OCI-LY7 (cell line): ENCODE measurements around the gene NCF4. TPM values are rescaled to one million over a fixed set of nuclear protein-coding genes. Genes with fewer than 3 reads are reported as not detected.
A peak's percentile ranks its signal among the peaks of the same experiment; 100 is the strongest.

ENCODE experiments used
- BruUV-seq: library from RNA; stranded (reverse); fragments of 400-500 nt; replicated peaks from 2 replicates; lab custom pipeline; 2021; lab: Mats Ljungman, UMichigan
- CTCF ChIA-PET: fragments of 300-600 bp; sonication (Branson Sonifier 250); formaldehyde crosslinking; loops from one replicate; lab custom pipeline; 2022; ENCODE audit warnings: antibody characterized with exemption; ENCODE audit not compliant: unreplicated experiment; lab: Charles Lee
- POLR2A ChIA-PET: fragments of 300-600 bp; sonication (Branson Sonifier 250); formaldehyde crosslinking; loops from one replicate; lab custom pipeline; 2022; ENCODE audit warnings: antibody characterized with exemption; lab: Charles Lee
- DNase-seq: peaks from one replicate; pipeline ENCODE4 v3.0.0-alpha.2; 2015; ENCODE audit warnings: low spot score
- H2AFZ ChIP-seq: fragments of 200-600 bp; sonication (generic), shearing (Covaris generic); 2 replicates; pipeline ENCODE4 v1.6.1; 2014; ENCODE audit warnings: mild to moderate bottlenecking, antibody characterized with exemption, low read length, moderate library complexity
- H3K27ac ChIP-seq: fragments of 200-600 bp; sonication (generic); 2 replicates; pipeline ENCODE4 v1.5.1; 2014; ENCODE audit warnings: mixed run types, low read depth, mild to moderate bottlenecking, moderate library complexity, low read length, inconsistent platforms; ENCODE audit not compliant: poor library complexity, severe bottlenecking
- H3K36me3 ChIP-seq: fragments of 200-600 bp; sonication (generic); 2 replicates; pipeline ENCODE4 v1.6.1; 2014; ENCODE audit warnings: mild to moderate bottlenecking, antibody characterized with exemption, low read length, moderate library complexity, mixed read lengths; ENCODE audit not compliant: insufficient read depth
- H3K4me1 ChIP-seq: fragments of 200-600 bp; sonication (generic); 2 replicates; pipeline ENCODE4 v1.5.1; 2014; ENCODE audit warnings: mild to moderate bottlenecking, low read length; ENCODE audit not compliant: insufficient read depth, poor library complexity, severe bottlenecking
- H3K4me2 ChIP-seq: fragments of 200-600 bp; sonication (generic); 2 replicates; pipeline ENCODE4 v1.6.1; 2014; ENCODE audit warnings: mild to moderate bottlenecking, low read length
- H3K4me3 ChIP-seq: fragments of 200-600 bp; sonication (generic); 2 replicates; pipeline ENCODE4 v1.5.1; 2014; ENCODE audit warnings: mild to moderate bottlenecking, low read depth, low read length; ENCODE audit not compliant: poor library complexity, severe bottlenecking
- H3K79me2 ChIP-seq: fragments of 200-600 bp; sonication (generic); 2 replicates; pipeline ENCODE4 v1.6.1; 2016; ENCODE audit warnings: low read depth, mild to moderate bottlenecking, low read length, moderate library complexity, mixed read lengths; ENCODE audit not compliant: insufficient read depth
- H3K9me2 ChIP-seq: fragments of 200-600 bp; sonication (generic); 2 replicates; pipeline ENCODE4 v1.6.1; 2016; ENCODE audit warnings: mild to moderate bottlenecking, low read length, mixed read lengths; ENCODE audit not compliant: insufficient read depth
- H3K9me3 ChIP-seq: fragments of 200-600 bp; sonication (generic); 2 replicates; pipeline ENCODE4 v1.6.1; 2014; ENCODE audit warnings: mild to moderate bottlenecking, mixed run types, low read length, mixed read lengths
- H4K20me1 ChIP-seq: fragments of 200-600 bp; sonication (generic); 2 replicates; pipeline ENCODE4 v1.6.1; 2014; ENCODE audit warnings: mild to moderate bottlenecking, antibody characterized with exemption, low read length, moderate library complexity, mixed read lengths; ENCODE audit not compliant: insufficient read depth
- CTCF ChIP-seq: fragments of 200-600 bp; sonication (generic); conservative IDR thresholded peaks from 2 replicates; pipeline ENCODE4 v1.5.1; 2014; ENCODE audit warnings: mild to moderate bottlenecking, antibody characterized with exemption, low read length, moderate library complexity, mixed read lengths
- EZH2phosphoT487 ChIP-seq: fragments of 200-600 bp; sonication (generic); IDR thresholded peaks from 2 replicates; pipeline ENCODE4 v1.6.1; 2018; ENCODE audit warnings: low read depth, borderline replicate concordance, mild to moderate bottlenecking, mixed run types, antibody characterized with exemption, low read length, moderate library complexity, mixed read lengths
- intact Hi-C: fragments of 100-400 bp; cut with micrococcal nuclease; formaldehyde crosslinking; loops from one replicate; pipeline ENCODE4 v1.10.0; 2022; ENCODE audit not compliant: unreplicated experiment
- total RNA-seq, 2 experiments: library from RNA; depleted of rRNA in 1 of 2; stranded (reverse); fragments of >200 nt in 1 of 2; shearing (Covaris generic) in 1 of 2; gene quantifications; 2 replicates each; pipeline ENCODE4 v1.2.3, GENCODE V29; 2014 to 2022

Gene NCF4
- total RNA-seq, 2 experiments from 2014 or later, result 63.6 to 121 TPM

GRCh38 chr22:36862251-36863242 is 1.7 kb downstream of the NCF4 start:
- BruUV-seq, result no TSS peak
- Histone ChIP-seq H3K9me2 (no peaks in the 10 kb centered on the region), H3K36me3 (peaks cover 37% of the 10 kb centered on the region), H2AFZ (peak overlapping the region; percentile 23; the same call in 1 of the 2 replicates), H4K20me1 (no peaks in the 10 kb centered on the region), H3K27ac (peak overlapping the region; percentile 91), H3K4me3 (peak overlapping the region; percentile 73), H3K4me1 (peaks cover 58% of the 10 kb centered on the region), H3K79me2 (peaks cover 19% of the 10 kb centered on the region; the same call in 1 of the 2 replicates), H3K4me2 (peak overlapping the region; percentile 88), H3K9me3 (no peaks in the 10 kb centered on the region)
- CTCF ChIA-PET, result no interaction called here
- intact Hi-C loops, result loop anchor here (5.0 kb wide), 1 partner anchor 155 kb away; the partner anchor contains the start of genes MPST and TST
- POLR2A ChIA-PET, result interaction anchor here (0.6 to 1.8 kb wide), 2 partner anchors 87 to 311 kb away, joined by 3 to 8 read pairs; partner anchors contain the start of gene IFT27
- peak; percentile 66 for DNase-seq
- TF ChIP-seq CTCF (no peak), EZH2phosphoT487 (no peak)

DNA sequence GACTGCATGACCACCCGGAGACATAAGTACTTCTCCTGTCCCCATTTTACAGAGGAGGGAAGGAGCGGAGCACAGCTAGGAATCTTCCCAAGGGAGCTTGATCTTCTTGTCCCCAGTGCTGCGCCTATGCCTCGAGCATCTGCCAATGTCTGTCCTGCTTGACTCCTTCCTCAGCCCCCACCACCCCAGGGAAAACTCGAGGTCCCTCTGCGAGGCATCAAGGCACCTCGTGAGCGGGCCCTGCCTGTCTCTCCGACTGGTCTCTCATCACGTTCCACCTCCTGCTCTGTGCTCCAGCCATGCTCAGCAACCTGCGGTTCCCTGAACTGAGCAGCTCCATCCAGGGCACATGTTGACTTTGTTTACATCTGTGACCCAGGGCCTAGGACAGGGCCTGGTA is 2.5 kb downstream of the NCF4 start:
- H3K4me3 ChIP-seq, result peak overlapping the region; percentile 73
- no TSS peak for BruUV-seq
- DNase-seq, result no peak
- POLR2A ChIA-PET, result interaction anchor here (0.6 kb wide), 1 partner anchor 311 kb away, joined by 3 read pairs; no protein-coding TSS in a partner anchor
- peak overlapping the region; percentile 88; the same call in 1 of the 2 replicates for H3K4me2 ChIP-seq
- H4K20me1 ChIP-seq, result no peaks in the 10 kb centered on the region
- peaks cover 19% of the 10 kb centered on the region; the same call in 1 of the 2 replicates for H3K79me2 ChIP-seq
- H3K9me3 ChIP-seq, result no peaks in the 10 kb centered on the region
- H3K36me3 ChIP-seq, result peaks cover 44% of the 10 kb centered on the region
- H3K9me2 ChIP-seq, result no peaks in the 10 kb centered on the region
- H3K4me1 ChIP-seq, result peaks cover 51% of the 10 kb centered on the region
- no peak for TF ChIP-seq CTCF
- TF ChIP-seq EZH2phosphoT487, result no peak
- CTCF ChIA-PET, result interaction anchor here (0.6 kb wide), 1 partner anchor 81 kb away, joined by 4 read pairs; no protein-coding TSS in a partner anchor
- H3K27ac ChIP-seq, result peak overlapping the region; percentile 91
- intact Hi-C loops, result loop anchor here (5.0 kb wide), 1 partner anchor 154 kb away; the partner anchor contains the start of genes MPST and TST
- H2AFZ ChIP-seq, result no peak overlapping the region
